ENCODE results near the gene CDC40.
"Not testable (repeated sequence)": the region's sequence is repeated elsewhere in the genome, so short reads cannot be mapped to it uniquely, and the experiment has no call there.

The CDC40 gene

DNA sequence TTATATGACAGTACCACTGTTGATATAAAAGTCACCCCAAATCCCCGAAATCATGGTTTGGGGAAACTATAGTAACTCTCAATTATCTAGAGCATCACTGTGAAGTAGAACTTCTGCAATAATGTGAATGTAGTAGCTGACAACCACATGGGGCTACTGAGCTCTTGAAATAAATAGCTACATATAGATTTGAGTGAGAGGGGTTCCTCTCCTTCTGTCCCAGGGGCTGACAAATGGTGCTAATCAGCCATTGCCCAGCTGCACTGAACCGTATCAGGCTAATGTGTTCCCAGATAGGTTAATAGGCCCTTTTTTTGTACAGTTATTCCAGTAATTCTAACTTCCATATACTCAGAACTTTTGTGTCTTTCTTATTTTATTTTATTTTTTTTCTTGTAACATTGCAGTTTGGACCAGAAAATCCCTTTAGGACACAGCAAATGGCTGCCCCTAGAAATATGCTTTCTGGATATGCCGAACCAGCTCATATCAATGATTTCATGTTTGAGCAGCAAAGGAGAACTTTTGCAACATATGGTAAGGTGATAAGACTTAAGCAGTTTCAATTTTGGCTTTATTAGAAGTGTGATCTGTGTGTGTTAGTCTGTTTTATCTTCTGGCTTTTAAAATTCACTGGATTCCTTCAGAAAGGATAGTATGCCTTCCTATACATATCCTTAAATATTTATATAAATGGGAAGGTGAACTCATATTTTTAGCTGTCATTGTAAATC, 21.1 kb downstream of the CDC40 start:
- no peak for DNase-seq (ENCODE audit: low read depth)

DNA sequence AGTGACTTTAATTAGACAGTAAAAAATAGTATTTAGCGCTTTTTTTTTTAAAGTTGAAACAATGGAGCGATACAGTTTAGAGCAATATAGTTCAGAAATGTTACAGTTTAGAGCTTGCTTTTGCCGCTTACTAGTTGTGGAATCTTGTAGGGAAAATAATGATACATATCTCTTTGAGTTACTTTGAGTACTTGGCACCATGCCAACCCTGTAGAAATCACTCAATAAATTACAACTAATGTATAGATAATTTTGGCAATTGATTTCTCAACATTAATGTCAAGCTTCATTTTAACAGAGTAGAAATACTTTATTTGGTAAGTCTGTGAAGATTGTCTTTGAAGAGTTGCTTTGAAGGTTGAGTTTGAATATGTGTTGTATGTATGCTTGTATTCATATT, 27.4 kb downstream of the CDC40 start:
- DNase-seq (ENCODE audit: low read depth) = no peak

DNA sequence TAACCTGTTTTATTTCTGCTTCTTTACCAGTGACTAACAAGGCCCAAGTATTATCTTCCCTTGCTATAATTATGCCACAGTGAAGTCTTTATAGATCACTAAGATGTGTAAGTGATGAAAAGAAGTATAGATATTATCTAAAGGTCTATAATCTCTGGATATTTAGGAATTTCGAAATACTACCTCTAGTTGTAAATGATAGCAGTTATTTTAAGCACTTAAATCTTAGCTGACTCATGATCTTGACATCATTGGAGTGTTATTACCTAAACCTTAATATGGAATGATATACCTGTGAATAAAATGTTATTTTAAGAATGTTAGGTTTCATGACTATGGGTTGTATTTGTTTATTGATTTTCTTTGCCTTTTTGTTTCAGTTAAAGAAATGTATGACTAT, 31.5 kb downstream of the CDC40 start:
- DNase-seq (ENCODE audit: low read depth) = no peak

DNA sequence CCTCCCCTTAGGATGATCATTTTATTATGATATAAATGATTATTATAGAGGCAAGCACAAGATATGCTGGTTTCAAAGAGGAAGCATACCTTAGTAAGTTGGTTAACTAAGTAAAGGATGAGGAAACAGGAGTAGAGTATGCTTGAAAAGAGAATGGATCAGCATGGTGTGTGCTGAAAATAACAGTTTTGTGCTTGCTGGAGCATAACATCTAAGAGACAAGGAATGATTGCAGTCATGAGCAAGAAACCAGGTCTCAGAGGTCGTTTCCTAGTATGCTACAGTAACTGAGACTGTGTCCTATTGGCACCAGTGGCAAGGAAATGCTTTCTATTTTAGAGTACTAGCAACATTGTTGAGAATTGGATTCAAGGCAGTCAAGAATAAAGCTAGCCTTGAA, 34.1 kb downstream of the CDC40 start:
- no peak for DNase-seq (ENCODE audit: low read depth)

DNA sequence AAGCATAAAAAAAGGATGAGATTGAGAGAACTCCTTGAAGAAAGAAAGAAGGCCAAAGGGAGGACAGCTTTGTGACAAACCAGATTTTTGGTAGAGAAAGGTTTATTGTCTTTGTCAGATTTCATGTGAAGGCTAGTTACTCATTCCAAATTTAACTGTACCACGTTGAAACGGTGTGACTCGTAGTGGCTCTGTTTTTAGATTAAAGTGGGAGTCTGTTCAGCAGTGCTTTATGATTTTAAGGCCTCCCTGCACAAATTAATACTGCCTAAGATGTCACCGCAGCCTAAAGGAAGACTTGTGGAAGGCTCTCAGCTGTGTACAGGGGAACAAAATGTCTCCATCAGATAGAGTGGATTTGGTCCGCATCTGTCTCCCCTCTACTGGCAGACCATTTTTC, 35.9 kb downstream of the CDC40 start:
- DNase-seq (ENCODE audit: low read depth) = no peak

DNA sequence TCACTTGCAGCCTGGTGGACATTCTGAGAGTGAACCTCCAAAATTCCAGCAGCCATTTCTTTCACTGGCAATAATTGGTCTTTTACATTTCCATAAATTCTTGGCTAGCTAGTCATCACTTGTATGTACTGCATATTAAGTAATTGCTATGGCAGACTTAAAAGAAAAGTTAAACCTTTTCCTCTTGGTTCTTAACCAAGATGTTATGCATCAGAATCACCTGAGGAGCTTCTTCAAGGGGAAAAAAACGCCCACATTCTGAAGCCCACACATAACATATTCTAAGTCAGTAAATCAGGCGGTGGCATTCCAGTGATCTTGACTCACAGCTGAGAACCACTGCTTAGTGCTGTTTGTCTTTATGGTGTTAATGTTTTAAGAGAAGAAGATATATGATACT, 37.0 kb downstream of the CDC40 start:
- DNase-seq (ENCODE audit: low read depth) = no peak

DNA sequence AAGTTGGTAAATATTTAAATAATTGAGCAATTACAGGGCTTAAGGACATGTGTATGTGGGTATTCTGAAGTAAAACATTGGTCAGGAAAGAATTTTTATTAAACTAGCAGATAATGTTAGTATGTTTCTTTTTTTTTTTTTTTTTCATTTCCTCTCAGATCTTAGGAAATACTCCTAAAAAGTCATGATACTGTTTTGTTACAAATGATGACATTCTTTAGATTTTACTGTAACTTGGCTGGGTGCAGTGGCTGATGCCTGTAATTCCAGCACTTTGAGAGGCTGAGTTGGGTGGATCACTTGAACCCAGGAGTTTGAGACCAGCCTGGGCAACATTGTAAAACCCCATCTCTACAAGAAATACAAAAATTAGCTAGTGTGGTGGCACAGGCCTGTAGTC, 41.5 kb downstream of the CDC40 start:
- no peak for DNase-seq (ENCODE audit: low read depth)

DNA sequence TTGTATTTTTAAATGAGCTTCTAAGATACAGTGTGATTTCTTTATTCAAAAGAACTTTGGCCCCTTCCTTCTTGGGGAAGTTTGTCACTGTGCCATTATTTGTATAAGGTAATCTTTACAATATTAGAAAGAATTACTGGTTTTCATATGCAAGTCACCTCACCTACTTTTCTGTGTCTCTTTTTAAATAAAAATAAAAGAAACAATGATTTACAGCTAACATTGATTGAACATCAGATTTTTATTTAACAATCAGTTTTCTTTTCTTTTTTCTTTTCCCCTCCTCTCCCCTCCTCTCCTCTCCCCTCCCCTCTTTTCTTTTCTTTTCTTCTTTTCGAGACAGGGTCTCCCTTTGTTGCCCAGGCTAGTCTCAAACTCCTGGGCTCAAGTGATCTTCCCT, 46.0 kb downstream of the CDC40 start:
- DNase-seq (ENCODE audit: low read depth) = no peak

DNA sequence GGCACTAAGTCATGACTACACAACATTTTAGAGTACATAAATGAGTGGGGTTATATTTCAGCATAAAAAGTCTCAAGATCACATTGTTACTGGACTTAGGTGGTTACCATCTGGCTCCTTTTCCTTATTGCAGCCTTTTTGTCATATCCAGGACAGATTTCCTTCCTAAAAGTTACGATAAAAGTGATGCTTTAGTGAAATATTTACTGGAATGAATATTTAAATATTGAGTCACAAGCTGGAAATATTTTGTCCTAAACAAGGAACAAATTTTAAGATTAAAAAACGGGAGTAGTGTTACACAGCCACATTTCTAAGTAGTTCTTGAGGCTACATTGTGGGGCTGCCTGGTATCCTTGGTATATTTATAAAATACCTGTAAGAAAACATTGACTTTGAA, 52.2 kb downstream of the CDC40 start:
- DNase-seq (ENCODE audit: low read depth) = no peak

DNA sequence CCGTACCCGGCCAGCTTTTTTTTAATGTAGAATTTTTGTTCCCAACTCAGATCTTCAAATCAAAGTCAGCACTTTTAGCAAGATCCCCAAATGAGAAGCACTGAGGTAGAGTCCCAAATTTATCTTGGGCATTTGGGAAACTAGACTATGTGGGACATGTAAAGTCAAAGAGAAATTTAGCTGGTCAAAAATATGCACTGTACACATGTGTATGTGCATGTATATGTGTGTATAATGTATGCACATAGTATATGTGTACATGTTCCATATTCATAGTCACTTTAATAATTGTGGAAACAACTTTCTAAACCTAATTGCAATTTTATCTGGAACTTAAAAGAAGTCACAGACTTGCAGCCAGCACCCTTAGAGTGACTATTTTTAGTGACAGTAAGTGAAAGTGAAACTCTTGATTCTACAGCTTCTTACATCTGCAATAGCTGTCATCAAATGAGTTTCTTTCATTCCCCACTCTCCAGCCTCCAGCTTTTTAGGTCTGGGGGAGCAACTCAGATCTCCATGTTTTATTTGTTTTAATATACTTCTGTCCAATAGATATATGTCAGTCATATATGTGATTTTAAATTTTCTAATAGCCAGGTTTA, 53.6 kb downstream of the CDC40 start:
- DNase-seq (ENCODE audit: low read depth) = no peak

DNA sequence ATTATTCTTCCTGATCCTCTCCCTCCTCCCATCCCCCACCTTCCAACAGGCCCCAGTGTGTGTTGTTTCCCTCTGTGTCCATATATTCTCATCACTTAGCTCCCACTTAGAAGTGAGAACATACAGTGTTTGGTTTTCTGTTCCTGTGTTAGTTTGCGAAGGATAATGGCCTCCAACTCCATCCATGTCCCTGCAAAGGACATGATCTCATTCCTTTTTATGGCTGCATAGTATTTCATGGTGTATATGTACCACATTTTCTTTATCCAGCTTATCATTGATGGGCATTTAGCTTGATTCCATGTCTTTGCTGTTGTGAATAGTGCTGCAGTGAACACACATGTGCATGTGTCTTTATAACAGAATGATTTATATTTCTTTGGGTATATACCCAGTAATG, 55.8 kb downstream of the CDC40 start:
- not testable (repeated sequence) for DNase-seq (ENCODE audit: low read depth)

DNA sequence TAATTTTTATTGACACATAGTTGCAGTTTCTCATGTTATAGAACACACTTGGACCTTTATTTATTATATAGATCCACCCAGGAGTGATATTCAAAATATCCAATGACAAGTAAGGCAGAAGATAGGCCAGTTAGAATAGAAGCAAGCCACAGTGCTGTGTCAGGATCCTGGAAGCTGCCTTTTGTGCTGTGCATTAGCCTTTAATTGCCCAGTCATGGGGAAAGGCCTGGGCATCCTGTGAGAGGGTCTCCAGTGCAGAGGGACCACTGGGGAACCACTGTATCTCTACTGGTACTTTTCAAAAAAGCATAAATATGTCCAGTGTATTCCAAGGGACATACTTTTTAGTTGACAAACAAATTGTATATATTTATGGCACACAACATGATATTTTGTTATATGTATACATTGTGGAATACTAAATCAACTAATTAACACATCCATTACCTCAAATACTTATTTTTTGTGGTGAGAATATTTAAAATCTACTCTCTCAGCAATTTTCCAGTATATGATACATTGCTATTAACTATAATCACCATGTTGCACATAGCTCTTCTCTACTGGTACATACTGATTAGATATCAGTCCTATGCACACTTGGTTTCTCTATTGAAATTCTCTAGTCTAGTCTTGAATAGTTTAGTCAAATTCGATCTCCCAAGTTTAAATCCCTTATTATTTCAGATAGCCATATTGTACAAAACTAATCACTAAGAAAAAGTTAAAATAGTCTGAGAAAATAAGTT, 59.5 kb downstream of the CDC40 start:
- DNase-seq (ENCODE audit: low read depth) = no peak

DNA sequence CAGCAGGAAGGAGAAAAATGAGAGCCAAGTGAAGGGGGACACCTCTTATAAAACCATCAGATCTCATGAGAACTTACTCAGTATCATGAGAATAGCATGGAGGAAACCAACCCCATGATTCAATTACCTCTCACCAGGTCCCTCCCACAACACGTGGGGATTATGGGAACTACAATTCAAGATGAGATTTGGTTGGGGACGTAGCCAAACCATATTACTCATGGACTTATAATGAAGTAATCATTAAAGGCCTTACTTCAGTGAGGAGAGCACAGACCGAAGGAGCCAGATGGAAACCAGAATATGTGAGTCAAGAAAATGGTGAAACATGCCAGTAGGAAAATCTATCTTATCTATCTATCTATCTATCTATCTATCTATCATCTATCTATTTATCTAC, 64.4 kb downstream of the CDC40 start:
- not testable (repeated sequence) for DNase-seq (ENCODE audit: low read depth)

DNA sequence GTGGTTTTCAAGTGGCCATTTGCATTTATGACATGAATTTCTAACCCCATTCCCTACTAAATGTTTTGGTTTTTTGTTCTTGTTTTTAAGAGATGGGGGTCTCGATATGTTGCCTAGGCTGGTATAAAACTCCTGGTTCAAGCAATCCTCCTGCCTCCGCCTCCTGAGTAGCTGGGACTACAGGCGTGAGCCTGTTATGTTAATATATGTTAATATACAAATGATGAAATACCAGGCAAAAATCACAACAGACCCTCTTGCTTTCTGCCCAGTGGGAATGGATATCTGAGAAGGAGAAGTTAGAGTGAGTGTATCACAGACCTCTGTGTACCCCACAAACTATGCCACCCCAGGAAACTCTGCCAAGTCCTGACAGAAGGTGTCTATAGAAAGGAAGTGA, 66.2 kb downstream of the CDC40 start:
- no peak for DNase-seq (ENCODE audit: low read depth)

DNA sequence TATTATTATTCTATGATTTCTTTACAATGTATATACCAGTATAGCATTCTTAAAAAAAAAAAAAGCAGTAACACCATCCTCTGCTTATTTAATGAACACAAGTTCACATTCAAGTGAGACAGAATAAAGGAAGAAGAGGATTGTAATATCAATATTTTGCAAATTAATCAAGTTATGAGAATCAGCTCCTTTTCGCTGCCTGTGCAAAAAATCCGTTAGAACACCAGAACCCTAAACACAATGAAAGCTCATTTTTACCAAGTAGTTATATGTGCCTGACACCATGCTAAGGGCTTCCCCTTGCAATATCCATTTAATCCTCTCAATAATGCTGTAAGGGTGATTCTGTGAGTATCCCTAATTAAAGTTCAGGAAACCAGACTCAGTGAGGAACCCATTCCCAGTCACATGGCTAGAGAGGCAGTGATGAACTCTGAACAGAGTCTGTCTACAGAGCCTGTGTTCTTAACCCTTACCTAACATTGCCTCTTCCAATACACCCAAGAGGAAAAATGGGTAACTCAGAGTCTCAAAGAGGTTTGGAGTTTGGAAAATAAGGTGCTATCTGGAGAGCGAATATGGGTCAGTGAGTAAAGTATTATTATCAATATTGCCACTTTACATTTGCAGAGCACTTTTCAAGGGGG, 66.8 kb downstream of the CDC40 start:
- no peak for DNase-seq (ENCODE audit: low read depth)

DNA sequence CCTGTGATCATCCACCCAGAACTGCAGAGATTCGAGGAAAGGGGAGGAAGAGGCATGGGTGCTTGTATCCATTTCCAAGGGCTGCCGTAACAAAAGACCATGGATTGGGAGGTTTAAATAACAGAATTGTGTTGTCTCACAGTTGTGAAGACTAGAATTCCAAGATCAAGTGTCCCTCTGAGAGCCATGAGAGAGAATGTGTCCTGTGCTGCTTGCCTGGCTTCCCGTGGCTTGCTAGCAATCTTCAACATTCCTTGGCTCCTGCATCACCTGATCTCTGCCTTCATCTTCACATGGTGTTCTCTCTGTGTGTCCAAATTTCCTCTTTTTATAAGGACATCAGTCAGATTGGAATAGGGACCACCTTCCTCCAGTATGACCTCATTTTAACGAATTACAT, 69.8 kb downstream of the CDC40 start:
- no peak for DNase-seq (ENCODE audit: low read depth)

DNA sequence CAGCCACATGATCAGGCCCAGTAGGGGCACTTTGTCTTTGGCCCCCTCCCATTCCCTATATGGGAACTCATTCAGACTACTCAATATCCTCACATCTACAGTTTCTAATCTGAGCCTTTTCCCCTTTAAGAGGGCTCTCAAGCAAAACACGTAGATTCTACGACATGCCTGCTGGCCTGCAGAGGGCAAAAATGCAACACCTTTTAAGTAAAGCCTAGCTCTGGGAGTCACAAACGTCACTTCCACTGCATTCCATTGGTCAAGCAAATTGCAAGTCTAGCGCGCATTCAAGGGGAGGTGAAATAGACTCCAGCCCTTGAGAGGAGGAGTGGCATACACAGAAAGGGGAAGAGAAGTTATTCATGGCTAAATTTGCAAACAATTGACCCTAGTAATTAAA, 70.6 kb downstream of the CDC40 start:
- no peak for DNase-seq (ENCODE audit: low read depth)

DNA sequence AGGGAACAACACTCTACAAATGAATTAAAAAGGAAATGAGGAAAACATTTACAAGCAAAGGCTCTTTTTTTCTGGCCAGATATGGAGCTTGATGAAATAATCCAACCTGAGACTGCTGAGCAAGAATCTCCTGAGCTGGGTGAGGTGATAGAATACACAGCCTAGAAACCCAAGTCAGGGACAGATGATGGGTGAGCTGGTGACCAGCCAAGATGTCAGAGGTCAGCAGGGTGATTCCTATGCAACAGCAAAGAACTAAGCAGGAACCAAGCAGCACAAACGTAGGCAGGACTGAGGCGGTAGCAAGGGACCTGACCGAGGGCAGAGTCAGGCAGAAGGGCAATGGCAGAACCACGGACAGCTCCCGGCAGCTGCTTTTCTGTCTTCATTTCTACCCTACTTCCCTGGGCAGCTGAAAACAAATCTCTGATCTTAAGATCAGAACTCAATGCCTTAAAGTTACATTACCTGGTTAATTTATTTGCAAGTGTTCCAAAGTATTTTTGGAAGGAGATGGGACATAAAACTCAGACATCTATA, 75.1 kb downstream of the CDC40 start:
- no peak for DNase-seq (ENCODE audit: low read depth)

DNA sequence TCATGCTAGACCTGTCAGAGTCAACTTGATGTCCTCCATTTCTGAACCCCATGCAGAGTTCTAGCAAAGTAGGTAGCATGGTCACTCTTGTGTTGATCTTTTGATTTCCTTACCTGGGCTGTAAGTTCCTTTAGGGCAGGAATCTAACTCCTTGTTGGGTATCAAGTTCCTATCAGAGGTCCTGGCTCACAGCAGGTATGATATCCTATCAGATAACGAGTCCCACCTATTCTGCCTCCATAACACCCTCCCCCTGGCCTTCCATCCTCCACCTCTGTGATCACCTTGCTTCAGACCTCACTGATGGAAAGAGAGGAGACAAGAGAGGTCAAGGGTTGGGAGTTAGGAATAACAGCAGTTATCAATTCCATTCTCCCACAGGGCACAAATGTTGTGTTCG, 76.1 kb downstream of the CDC40 start:
- DNase-seq (ENCODE audit: low read depth) = no peak

DNA sequence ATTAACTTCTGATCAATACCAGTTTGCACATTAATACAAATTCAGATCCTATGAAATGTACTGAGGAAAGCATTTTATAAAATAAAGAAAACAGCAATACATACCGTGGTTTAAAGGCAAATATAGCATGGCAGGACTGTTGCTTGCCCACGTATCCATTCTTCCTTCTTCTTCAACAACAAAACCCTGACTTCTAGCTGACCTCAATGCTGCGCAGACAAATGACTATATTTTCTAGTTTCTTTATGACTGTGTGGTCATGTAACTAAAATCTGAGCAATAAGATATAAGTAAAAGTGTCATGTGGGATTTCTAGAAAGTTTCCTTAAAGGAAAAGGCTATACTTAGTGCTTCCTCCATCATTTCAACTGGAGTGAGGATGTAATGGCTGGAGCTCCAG, 85.0 kb downstream of the CDC40 start:
- no peak for DNase-seq (ENCODE audit: low read depth)

DNA sequence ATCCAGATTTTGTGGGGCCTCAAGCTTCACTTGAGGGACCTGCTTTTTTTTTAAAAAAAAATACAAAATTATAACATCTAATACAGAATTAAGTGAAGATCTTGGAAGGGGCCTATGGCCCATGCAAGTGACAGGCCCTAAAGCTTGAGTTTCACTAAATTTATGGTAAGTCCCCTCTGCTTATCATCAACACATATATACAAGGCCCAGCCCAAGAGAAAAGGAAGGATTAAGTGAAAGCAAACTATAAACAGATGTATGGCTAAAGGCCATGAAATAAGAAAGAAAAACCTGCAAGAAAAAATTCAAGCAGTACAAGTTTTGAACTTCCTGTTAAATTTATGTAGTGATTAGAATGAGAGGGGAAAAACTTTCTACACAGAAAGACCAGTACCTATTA, 86.8 kb downstream of the CDC40 start:
- DNase-seq (ENCODE audit: low read depth) = no peak

DNA sequence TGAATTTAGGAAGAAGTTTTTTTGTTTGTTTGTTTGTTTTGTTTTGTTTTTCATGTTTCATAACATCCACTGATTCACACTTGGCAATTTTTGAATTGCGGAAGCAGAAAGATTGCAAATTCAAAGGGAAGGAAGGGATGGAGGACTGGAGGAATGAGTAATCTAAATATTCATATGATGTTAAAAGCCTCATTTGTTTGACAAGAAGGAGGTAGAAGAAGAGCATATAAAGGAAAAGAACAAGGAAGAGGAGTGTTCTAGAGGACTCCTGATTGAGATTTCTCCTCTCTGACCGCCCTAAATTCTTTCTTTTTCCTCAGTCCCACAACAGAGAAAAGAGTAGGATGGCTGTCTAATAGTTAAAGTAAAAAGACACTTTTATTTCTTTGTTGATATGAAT, 89.4 kb downstream of the CDC40 start:
- DNase-seq (ENCODE audit: low read depth) = no peak

DNA sequence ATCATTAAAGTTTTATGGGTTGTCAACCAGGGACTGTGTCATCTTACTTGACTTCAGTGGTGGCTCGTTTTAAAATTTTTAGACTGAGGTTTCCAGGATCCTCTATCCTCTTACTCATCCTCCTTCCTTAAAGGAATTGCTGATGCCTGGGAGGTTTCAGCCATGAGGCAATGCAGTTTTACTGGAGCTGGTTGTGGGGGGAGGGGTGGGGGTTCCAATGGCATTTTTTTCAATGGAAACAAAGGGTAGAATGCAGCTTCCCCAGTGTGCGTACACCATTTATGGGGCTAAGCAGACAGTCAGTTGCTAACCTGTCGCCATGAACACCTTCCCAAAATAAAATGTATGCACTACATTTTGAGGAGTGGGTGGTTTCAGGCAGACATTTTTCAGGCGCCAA, 89.9 kb downstream of the CDC40 start:
- DNase-seq (ENCODE audit: low read depth) = no peak

Data from stimulated activated CD8-positive, alpha-beta memory T cell treated with anti-CD3 and anti-CD28 coated beads, Interleukin-7, amount 100 ng/mL, for 24 hours (primary cell).